DND-41 (cell line): ENCODE measurements around the gene EPHB2.

Experiments used
- ATAC-seq: fragments of 200-7000 bp; cut with Tn5 transposase; 3 replicates; pipeline ENCODE4 v1.9.1; 2021; ENCODE audit warnings: low read depth; ENCODE audit not compliant: insufficient read depth
- DNase-seq: peaks from one replicate; pipeline ENCODE4 v3.0.0-alpha.2; 2020
- H2AFZ ChIP-seq: 2 replicates; pipeline ENCODE4 v1.6.0; 2012; ENCODE audit warnings: low read depth, low read length
- H3K27ac ChIP-seq: 2 replicates; pipeline ENCODE4 v1.5.1; 2012; ENCODE audit warnings: low read length, inconsistent platforms
- H3K27me3 ChIP-seq: fragments of 200-600 bp; sonication (generic); 2 replicates; pipeline ENCODE4 v1.6.0; 2012; ENCODE audit warnings: low read length, mild to moderate bottlenecking, inconsistent platforms; ENCODE audit not compliant: insufficient read depth, poor library complexity
- H3K36me3 ChIP-seq: 2 replicates; pipeline ENCODE4 v1.5.1; 2012; ENCODE audit warnings: low read length, inconsistent platforms; ENCODE audit not compliant: insufficient read depth
- H3K4me1 ChIP-seq: 2 replicates; pipeline ENCODE4 v1.5.1; 2012; ENCODE audit warnings: mild to moderate bottlenecking, low read length; ENCODE audit not compliant: insufficient read depth
- H3K4me2 ChIP-seq: 2 replicates; pipeline ENCODE4 v1.6.0; 2012; ENCODE audit warnings: mild to moderate bottlenecking, moderate library complexity, low read length, inconsistent platforms; ENCODE audit not compliant: insufficient read depth
- H3K4me3 ChIP-seq, 2 experiments: fragments of 200-600 bp in 1 of 2; shearing (Covaris generic) in 1 of 2; 2 replicates each; pipeline ENCODE4 v1.5.1; 2012 to 2016; ENCODE audit warnings: inconsistent platforms in 2 of 2, low read length in 2 of 2, mild to moderate bottlenecking in 2 of 2, low read depth in 1 of 2, moderate library complexity in 1 of 2
- H3K79me2 ChIP-seq: 2 replicates; pipeline ENCODE4 v1.6.0; 2012; ENCODE audit warnings: low read length, inconsistent platforms; ENCODE audit not compliant: insufficient read depth
- H3K9ac ChIP-seq: 2 replicates; pipeline ENCODE4 v1.6.0; 2012; ENCODE audit warnings: low read depth, mild to moderate bottlenecking, inconsistent platforms, low read length, moderate library complexity
- H3K9me3 ChIP-seq: 2 replicates; pipeline ENCODE4 v1.5.1; 2012; ENCODE audit warnings: low read length, moderate library complexity, mild to moderate bottlenecking, inconsistent platforms; ENCODE audit not compliant: insufficient read depth, severe bottlenecking
- H4K20me1 ChIP-seq: 2 replicates; pipeline ENCODE4 v1.6.0; 2012; ENCODE audit warnings: low read length; ENCODE audit not compliant: insufficient read depth
- CTCF ChIP-seq: IDR thresholded peaks from 2 replicates; pipeline ENCODE4 v1.5.1; 2012; ENCODE audit warnings: borderline replicate concordance, low read length, moderate library complexity, mild to moderate bottlenecking; ENCODE audit not compliant: poor library complexity, severe bottlenecking; ENCODE audit errors: extremely low read depth
- EZH2 ChIP-seq: IDR thresholded peaks from 3 replicates; pipeline ENCODE4 v1.6.1; 2012; ENCODE audit warnings: borderline replicate concordance, low read depth, mild to moderate bottlenecking, moderate library complexity, low read length, inconsistent platforms; ENCODE audit not compliant: severe bottlenecking

EPHB2 gene

GRCh38 chr1:22907528-22907927, 196.9 kb downstream of the EPHB2 start:
- Histone ChIP-seq H3K9me3 (no peaks in the 10 kb centered on the region), H3K9ac (no peak overlapping the region), H3K4me2 (no peak overlapping the region), H3K27ac (no peak overlapping the region), H3K36me3 (no peaks in the 10 kb centered on the region), H4K20me1 (peaks cover 4% of the 10 kb centered on the region; the same call in 1 of the 2 replicates), H3K4me1 (no peaks in the 10 kb centered on the region), H2AFZ (no peak overlapping the region), H3K4me3 (no peak overlapping the region), H3K79me2 (no peaks in the 10 kb centered on the region), H3K27me3 (peaks cover 18% of the 10 kb centered on the region)
- ATAC-seq = no peak
- no peak for DNase-seq
- TF ChIP-seq EZH2 (no peak), CTCF (no peak)

- H3K4me2 ChIP-seq = no peak overlapping the region
- no peak overlapping the region for H3K27ac ChIP-seq
- H3K79me2 ChIP-seq = no peaks in the 10 kb centered on the region
- no peak for DNase-seq
- no peak overlapping the region for H3K4me3 ChIP-seq
- no peak overlapping the region for H2AFZ ChIP-seq
- H3K36me3 ChIP-seq = no peaks in the 10 kb centered on the region
- H3K27me3 ChIP-seq = peaks cover 6% of the 10 kb centered on the region
- H4K20me1 ChIP-seq = peaks cover 4% of the 10 kb centered on the region; the same call in 1 of the 2 replicates
- no peak for TF ChIP-seq CTCF
- no peak for TF ChIP-seq EZH2
- no peak overlapping the region for H3K9ac ChIP-seq
- no peak for ATAC-seq
- no peaks in the 10 kb centered on the region for H3K9me3 ChIP-seq
- no peaks in the 10 kb centered on the region for H3K4me1 ChIP-seq
These were observed 198.3 kb downstream of the EPHB2 start for GRCh38 chr1:22908880-22909426.

- Histone ChIP-seq H3K4me2 (no peak overlapping the region), H3K9ac (no peak overlapping the region), H3K4me1 (no peaks in the 10 kb centered on the region), H3K27ac (no peak overlapping the region), H3K27me3 (no peaks in the 10 kb centered on the region), H2AFZ (no peak overlapping the region), H3K79me2 (no peaks in the 10 kb centered on the region), H3K9me3 (no peaks in the 10 kb centered on the region), H4K20me1 (peaks cover 4% of the 10 kb centered on the region; the same call in 1 of the 2 replicates), H3K36me3 (no peaks in the 10 kb centered on the region), H3K4me3 (no peak overlapping the region)
- ATAC-seq (no peak), DNase-seq (no peak)
- no peak for TF ChIP-seq CTCF
- no peak for TF ChIP-seq EZH2
These were observed 199.6 kb downstream of the EPHB2 start for GRCh38 chr1:22910286-22910685.
